Uterus (tissue), 4 donors: Measurements from ENCODE around the gene CDC7. TPM values are rescaled to one million over a fixed set of nuclear protein-coding genes. Genes with fewer than 3 reads are reported as not detected.
A peak's percentile ranks its signal among the peaks of the same experiment; 100 is the strongest.

Experiments used
- DNase-seq, 2 donors: peaks; one replicate each; pipeline ENCODE4 v3.0.0-alpha.2; 2019 to 2020
- H3K27ac ChIP-seq, 2 donors: fragments of 200-600 bp; sonication (generic); 1 replicate in 1 of 2; 2 replicates in 1 of 2; pipeline ENCODE4 v1.5.1; 2016 to 2018
- H3K27me3 ChIP-seq, 2 donors: fragments of 200-600 bp; sonication (generic); one replicate each; pipeline ENCODE4 v1.5.1; 2018 to 2019; ENCODE audit warnings: control low read depth in 1 of 2
- H3K36me3 ChIP-seq, 2 donors: fragments of 200-600 bp; sonication (generic); one replicate each; pipeline ENCODE4 v1.5.1; 2019; ENCODE audit warnings: control low read depth in 1 of 2
- H3K4me1 ChIP-seq, 2 donors: fragments of 200-600 bp; sonication (generic); one replicate each; pipeline ENCODE4 v1.5.1; 2018 to 2019; ENCODE audit warnings: control low read depth in 1 of 2
- H3K4me3 ChIP-seq, 2 donors: fragments of 200-600 bp; sonication (generic); 1 replicate in 1 of 2; 2 replicates in 1 of 2; pipeline ENCODE4 v1.5.1; 2018 to 2019; ENCODE audit warnings: mild to moderate bottlenecking in 1 of 2
- H3K9me3 ChIP-seq, 2 donors: fragments of 200-600 bp; sonication (generic); one replicate each; pipeline ENCODE4 v1.5.1; 2019; ENCODE audit warnings: control low read depth in 1 of 2
- POLR2A ChIP-seq, 2 donors: fragments of 450-650 bp; IDR thresholded peaks; one replicate each; pipeline ENCODE4 v1.6.1; 2016; ENCODE audit warnings: antibody characterized with exemption in 2 of 2, mild to moderate bottlenecking in 1 of 2, moderate library complexity in 1 of 2
- intact Hi-C: fragments of 100-400 bp; cut with DNase I; formaldehyde crosslinking; loops from one replicate; pipeline ENCODE4 v1.15.1; 2023; ENCODE audit warnings: low total_unique reads
- total RNA-seq, 4 donors: library from RNA; depleted of rRNA in 3 of 4; stranded (reverse); fragments of >200 nt in 3 of 4; gene quantifications; one replicate each; pipeline versions ENCODE4 v1.1.0 to v1.2.4, GENCODE V29; 2014 to 2023
- TF ChIP-seq, protein P1 (sequence below), 4 experiments: fragments of 200-600 bp in 2 of 4; fragments of 450-650 bp in 2 of 4; sonication (generic) in 2 of 4; IDR thresholded peaks; one replicate each; pipeline ENCODE4 v1.5.1; 2016 to 2019; ENCODE audit warnings: antibody characterized with exemption in 4 of 4, mild to moderate bottlenecking in 2 of 4, moderate library complexity in 1 of 4
- donor health status: DM: yes; HTN: yes; CAD: no.

Gene CDC7
- total RNA-seq, 4 donors from 2014 or later, result 0.59 to 33.5 (median 2.7) TPM

DNA sequence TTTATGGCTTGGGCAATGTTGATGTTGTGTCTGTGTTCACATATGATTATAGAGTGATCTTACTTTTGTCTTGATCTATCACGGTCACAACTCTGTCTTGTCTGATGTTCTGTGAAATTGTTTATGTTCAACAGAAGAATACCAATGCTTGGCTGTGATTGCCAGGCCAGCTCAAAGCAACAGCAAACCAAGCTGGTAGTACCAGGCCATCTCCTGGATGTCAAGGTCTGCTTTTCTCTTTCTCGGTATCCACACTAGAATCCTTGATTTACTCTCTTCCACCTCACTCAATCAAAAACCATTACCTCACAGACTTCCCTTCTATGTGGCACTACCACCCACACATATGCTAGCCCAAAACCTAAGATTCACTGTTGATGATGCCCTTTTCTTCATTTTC is 1.3 kb upstream of the CDC7 start:
- DNase-seq, result no peak
- TF ChIP-seq, protein P1, sequence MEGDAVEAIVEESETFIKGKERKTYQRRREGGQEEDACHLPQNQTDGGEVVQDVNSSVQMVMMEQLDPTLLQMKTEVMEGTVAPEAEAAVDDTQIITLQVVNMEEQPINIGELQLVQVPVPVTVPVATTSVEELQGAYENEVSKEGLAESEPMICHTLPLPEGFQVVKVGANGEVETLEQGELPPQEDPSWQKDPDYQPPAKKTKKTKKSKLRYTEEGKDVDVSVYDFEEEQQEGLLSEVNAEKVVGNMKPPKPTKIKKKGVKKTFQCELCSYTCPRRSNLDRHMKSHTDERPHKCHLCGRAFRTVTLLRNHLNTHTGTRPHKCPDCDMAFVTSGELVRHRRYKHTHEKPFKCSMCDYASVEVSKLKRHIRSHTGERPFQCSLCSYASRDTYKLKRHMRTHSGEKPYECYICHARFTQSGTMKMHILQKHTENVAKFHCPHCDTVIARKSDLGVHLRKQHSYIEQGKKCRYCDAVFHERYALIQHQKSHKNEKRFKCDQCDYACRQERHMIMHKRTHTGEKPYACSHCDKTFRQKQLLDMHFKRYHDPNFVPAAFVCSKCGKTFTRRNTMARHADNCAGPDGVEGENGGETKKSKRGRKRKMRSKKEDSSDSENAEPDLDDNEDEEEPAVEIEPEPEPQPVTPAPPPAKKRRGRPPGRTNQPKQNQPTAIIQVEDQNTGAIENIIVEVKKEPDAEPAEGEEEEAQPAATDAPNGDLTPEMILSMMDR (IDR thresholded peaks at IDR 0.05), result no peak
- no peak for TF ChIP-seq POLR2A (IDR thresholded peaks at IDR 0.05)
- Histone ChIP-seq H3K27ac (no peak overlapping the region), H3K4me1 (no peaks in the 10 kb centered on the region), H3K36me3 (no peaks in the 10 kb centered on the region), H3K27me3 (no peaks in the 10 kb centered on the region), H3K9me3 (no peaks in the 10 kb centered on the region), H3K4me3 (no peak overlapping the region)
- intact Hi-C loops, result no loop called here

DNA sequence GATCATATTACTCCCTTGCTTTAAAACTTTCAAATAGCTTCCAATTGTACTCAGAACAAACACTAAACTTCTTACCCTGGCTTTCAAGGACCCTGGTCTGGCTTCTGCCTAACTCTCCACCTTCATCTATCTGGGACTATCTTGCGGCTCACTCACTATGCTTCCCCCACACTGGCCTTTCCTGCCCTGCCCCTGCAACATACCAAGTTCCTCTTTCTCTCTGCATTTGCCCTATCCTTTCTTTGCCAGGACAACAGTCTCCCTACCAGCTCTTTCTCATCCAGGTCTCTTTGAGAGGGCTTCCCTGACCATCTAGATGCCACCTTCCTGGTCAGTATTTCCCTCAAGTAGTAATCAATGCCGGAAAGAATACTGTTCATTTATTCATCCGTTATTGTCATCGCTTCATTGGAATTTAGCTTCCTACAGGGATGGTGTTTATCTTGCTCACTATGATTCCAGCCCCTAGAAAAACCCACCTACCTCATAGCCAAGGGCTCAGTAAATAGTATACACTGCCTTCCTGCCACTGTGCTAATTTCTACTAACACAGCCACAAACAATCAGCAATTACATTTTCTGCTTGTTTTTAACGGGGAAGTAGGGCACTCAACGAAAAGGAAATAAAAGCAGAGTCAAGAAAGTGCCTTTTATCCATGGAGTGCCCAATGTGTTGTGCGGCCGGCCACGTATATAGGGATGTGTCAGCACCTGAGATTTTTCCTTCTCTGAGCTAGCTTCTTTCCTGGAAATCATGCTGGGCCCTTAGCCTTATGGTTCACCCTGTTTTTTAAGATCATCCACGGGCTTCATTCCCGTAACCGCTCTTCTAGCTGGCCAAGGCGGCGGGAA is 521 bp upstream of the CDC7 start:
- Histone ChIP-seq H3K4me1 (no peaks in the 10 kb centered on the region), H3K36me3 (no peaks in the 10 kb centered on the region), H3K27ac (peak overlapping the region; percentile 89 to 96), H3K4me3 (peak overlapping the region; percentile 53 to 81), H3K9me3 (no peaks in the 10 kb centered on the region), H3K27me3 (no peaks in the 10 kb centered on the region)
- DNase-seq, result no peak
- intact Hi-C loops, result loop anchor here (10.0 kb wide), 1 partner anchor 215 kb away; no protein-coding TSS in a partner anchor
- TF ChIP-seq, protein P1 (IDR thresholded peaks at IDR 0.05), result no peak
- TF ChIP-seq POLR2A (IDR thresholded peaks at IDR 0.05), result no peak

DNA sequence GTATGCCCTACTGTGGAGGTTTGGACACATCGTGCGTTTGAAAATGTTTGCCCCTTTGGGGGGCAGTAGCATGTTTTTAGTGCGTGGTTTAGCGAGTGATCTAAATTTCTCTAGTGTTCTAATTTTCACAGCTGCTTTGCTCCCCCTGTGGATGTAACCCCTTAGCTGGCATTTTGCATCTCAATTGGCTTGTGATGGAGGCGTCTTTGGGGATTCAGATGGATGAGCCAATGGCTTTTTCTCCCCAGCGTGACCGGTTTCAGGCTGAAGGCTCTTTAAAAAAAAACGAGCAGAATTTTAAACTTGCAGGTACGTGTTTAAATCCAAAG is 836 bp downstream of the CDC7 start:
- H3K9me3 ChIP-seq, result no peaks in the 10 kb centered on the region
- intact Hi-C loops, result loop anchor here (10.0 kb wide), 1 partner anchor 217 kb away; no protein-coding TSS in a partner anchor
- TF ChIP-seq, protein P1 (IDR thresholded peaks at IDR 0.05), result peak in 1 of 4 experiments; percentile 0
- no peak for TF ChIP-seq POLR2A (IDR thresholded peaks at IDR 0.05)
- no peaks in the 10 kb centered on the region for H3K36me3 ChIP-seq
- H3K27me3 ChIP-seq, result no peaks in the 10 kb centered on the region
- no peaks in the 10 kb centered on the region for H3K4me1 ChIP-seq
- DNase-seq, result no peak
- peak overlapping the region; percentile 89 to 96 for H3K27ac ChIP-seq
- H3K4me3 ChIP-seq, result peak overlapping the region; percentile 53 to 81

DNA sequence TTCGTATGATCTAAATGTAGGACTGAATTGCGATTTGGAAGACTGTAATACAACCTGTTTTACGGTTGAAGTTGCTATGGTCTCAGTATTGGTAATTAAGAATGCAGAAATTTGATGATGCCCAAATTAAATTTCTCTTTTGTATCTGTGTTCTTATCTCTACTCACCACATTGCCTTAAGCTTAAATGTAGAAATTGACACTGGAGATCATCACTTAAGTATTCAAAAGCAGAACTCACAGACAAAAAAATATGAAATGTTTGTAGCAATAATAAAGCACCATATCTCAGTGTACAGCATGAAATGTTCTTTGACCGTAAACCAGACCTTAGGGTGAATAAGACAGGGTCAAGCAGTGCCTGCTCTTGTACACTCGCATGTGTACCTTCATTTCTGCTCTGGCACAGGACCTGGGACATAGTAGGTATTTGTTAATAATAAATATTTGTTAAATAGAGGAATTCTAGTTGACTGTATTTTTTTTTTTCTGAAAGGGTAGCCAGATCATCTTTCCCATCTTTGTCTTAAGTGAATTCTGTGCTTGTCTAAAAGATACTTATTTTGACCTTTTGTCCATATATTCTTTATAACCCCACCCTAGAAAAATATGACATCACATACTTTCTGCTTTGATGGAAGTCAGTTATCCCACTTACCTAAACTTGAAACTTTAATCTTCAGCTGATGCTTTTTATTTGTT is 1.5 kb downstream of the CDC7 start:
- no peak for TF ChIP-seq POLR2A (IDR thresholded peaks at IDR 0.05)
- TF ChIP-seq, protein P1 (IDR thresholded peaks at IDR 0.05), result no peak
- no peak overlapping the region for H3K27ac ChIP-seq

More for the DNA sequence above, 1.5 kb downstream of the CDC7 start:
- no peak overlapping the region for H3K4me3 ChIP-seq
- intact Hi-C loops, result loop anchor here (10.0 kb wide), 1 partner anchor 217 kb away; no protein-coding TSS in a partner anchor
- no peaks in the 10 kb centered on the region for H3K36me3 ChIP-seq
- DNase-seq, result no peak
- no peaks in the 10 kb centered on the region for H3K27me3 ChIP-seq
- H3K4me1 ChIP-seq, result no peaks in the 10 kb centered on the region
- H3K9me3 ChIP-seq, result no peaks in the 10 kb centered on the region
